Calu3 (cell line): ENCODE data around the gene DUS2. TPM values are rescaled to one million over a fixed set of nuclear protein-coding genes. Genes with fewer than 3 reads are reported as not detected.
"Not testable (repeated sequence)": the region's sequence is repeated elsewhere in the genome, so short reads cannot be mapped to it uniquely, and the experiment has no call there.

Source experiments
- BruUV-seq: library from RNA; stranded (reverse); fragments of 400-500 nt; replicated peaks from 2 replicates; lab custom pipeline; 2021; lab: Mats Ljungman, UMichigan
- CTCF ChIA-PET: fragments of 300-600 bp; sonication (Branson Sonifier 250); formaldehyde crosslinking; loops from one replicate; lab custom pipeline; 2022; ENCODE audit warnings: antibody characterized with exemption; lab: Charles Lee
- DNase-seq: peaks from one replicate; pipeline ENCODE4 v3.0.0; 2022
- H3K27ac Mint-ChIP-seq: one replicate; pipeline ENCODE4 v1.8.0; 2022; ENCODE audit warnings: mixed read lengths; ENCODE audit not compliant: unreplicated experiment
- H3K27me3 Mint-ChIP-seq: one replicate; pipeline ENCODE4 v1.8.0; 2022; ENCODE audit warnings: mixed read lengths; ENCODE audit not compliant: unreplicated experiment
- H3K36me3 Mint-ChIP-seq: one replicate; pipeline ENCODE4 v1.8.0; 2022; ENCODE audit warnings: mild to moderate bottlenecking, moderate library complexity, mixed read lengths; ENCODE audit not compliant: insufficient read depth, unreplicated experiment
- H3K4me1 Mint-ChIP-seq: one replicate; pipeline ENCODE4 v1.8.0; 2022; ENCODE audit warnings: mild to moderate bottlenecking, low read depth, mixed read lengths; ENCODE audit not compliant: unreplicated experiment
- H3K4me3 Mint-ChIP-seq: one replicate; pipeline ENCODE4 v1.8.0; 2022; ENCODE audit warnings: mild to moderate bottlenecking, low read depth, moderate library complexity, mixed read lengths; ENCODE audit not compliant: unreplicated experiment
- H3K9me3 Mint-ChIP-seq: one replicate; pipeline ENCODE4 v1.8.0; 2022; ENCODE audit warnings: low read depth, mixed read lengths; ENCODE audit not compliant: unreplicated experiment
- CTCF ChIP-seq: fragments of 200-600 bp; IDR thresholded peaks from one replicate; pipeline ENCODE4 v1.8.0; 2022; ENCODE audit warnings: antibody characterized with exemption; ENCODE audit not compliant: unreplicated experiment
- intact Hi-C: fragments of 100-400 bp; cut with micrococcal nuclease; formaldehyde crosslinking; loops from one replicate; pipeline ENCODE4 v1.10.0; 2022; ENCODE audit not compliant: unreplicated experiment
- total RNA-seq: library from RNA; stranded (reverse); gene quantifications from 2 replicates; pipeline ENCODE4 v1.2.3, GENCODE V29; 2022

The DUS2 gene
- total RNA-seq, 1 experiment from 2014 or later: 33.5 TPM

- no peak for TF ChIP-seq CTCF
- intact Hi-C loops: no loop called here
- Mint-ChIP-seq H3K36me3 (no peaks in the 10 kb centered on the region), H3K4me3 (no peak overlapping the region), H3K27ac (no peak overlapping the region), H3K9me3 (peaks cover 5% of the 10 kb centered on the region), H3K27me3 (no peaks in the 10 kb centered on the region), H3K4me1 (peaks cover 14% of the 10 kb centered on the region)
- DNase-seq: no peak
- no TSS peak for BruUV-seq
- CTCF ChIA-PET: no interaction called here
Measured at GRCh38 chr16:68100488-68100887, 77.4 kb downstream of the DUS2 start.

GRCh38 chr16:68105611-68106010 is 82.5 kb downstream of the DUS2 start:
- no peak overlapping the region for H3K4me3 Mint-ChIP-seq
- peaks cover 7% of the 10 kb centered on the region for H3K9me3 Mint-ChIP-seq
- H3K27ac Mint-ChIP-seq: no peak overlapping the region
- no peaks in the 10 kb centered on the region for H3K4me1 Mint-ChIP-seq
- CTCF ChIA-PET: no interaction called here
- H3K36me3 Mint-ChIP-seq: no peaks in the 10 kb centered on the region
- intact Hi-C loops: no loop called here
- TF ChIP-seq CTCF: no peak
- BruUV-seq: no TSS peak
- no peak for DNase-seq
- H3K27me3 Mint-ChIP-seq: no peaks in the 10 kb centered on the region

- H3K27ac Mint-ChIP-seq, CTCF ChIA-PET, H3K9me3 Mint-ChIP-seq, H3K4me3 Mint-ChIP-seq, intact Hi-C loops, H3K4me1 Mint-ChIP-seq, DNase-seq, H3K36me3 Mint-ChIP-seq, H3K27me3 Mint-ChIP-seq, BruUV-seq: not testable (repeated sequence)
Measured at GRCh38 chr16:68107230-68107928, 84.3 kb downstream of the DUS2 start.

- H3K4me3 Mint-ChIP-seq, H3K27me3 Mint-ChIP-seq, H3K9me3 Mint-ChIP-seq, BruUV-seq, CTCF ChIA-PET, H3K36me3 Mint-ChIP-seq, intact Hi-C loops, H3K27ac Mint-ChIP-seq, H3K4me1 Mint-ChIP-seq, DNase-seq: not testable (repeated sequence)
Measured at GRCh38 chr16:68109156-68109555, 86.1 kb downstream of the DUS2 start.

GRCh38 chr16:68110611-68111010 is 87.5 kb downstream of the DUS2 start:
- CTCF ChIA-PET: interaction anchor here (0.6 to 0.7 kb wide), 2 partner anchors 245 to 1113 kb away, joined by 4 to 5 read pairs; no protein-coding TSS in a partner anchor
- BruUV-seq, H3K36me3 Mint-ChIP-seq, intact Hi-C loops, DNase-seq, H3K27ac Mint-ChIP-seq, H3K27me3 Mint-ChIP-seq, H3K4me1 Mint-ChIP-seq, H3K4me3 Mint-ChIP-seq, H3K9me3 Mint-ChIP-seq: not testable (repeated sequence)

GRCh38 chr16:68111379-68111778 is 88.3 kb downstream of the DUS2 start:
- intact Hi-C loops: no loop called here
- Mint-ChIP-seq H3K36me3 (no peaks in the 10 kb centered on the region), H3K4me1 (no peaks in the 10 kb centered on the region), H3K9me3 (peaks cover 9% of the 10 kb centered on the region), H3K4me3 (no peak overlapping the region), H3K27me3 (no peaks in the 10 kb centered on the region), H3K27ac (no peak overlapping the region)
- no peak for TF ChIP-seq CTCF
- no peak for DNase-seq
- no TSS peak for BruUV-seq
- CTCF ChIA-PET: interaction anchor here (0.6 to 1.0 kb wide), 2 partner anchors 17 to 1114 kb away, joined by 3 to 4 read pairs; no protein-coding TSS in a partner anchor
